HepG2 (cell line): Measurements from ENCODE around the gene PIP4K2C. TPM values are rescaled to one million over a fixed set of nuclear protein-coding genes. Genes with fewer than 3 reads are reported as not detected.

ENCODE experiments used
- CCDC6 ChIP-seq: sonication (generic); formaldehyde crosslinking; IDR thresholded peaks from 2 replicates; pipeline ENCODE4 v1.8.1; 2022; ENCODE audit warnings: mild to moderate bottlenecking, missing genetic modification reagents, moderate library complexity
- DR1 ChIP-seq: sonication (generic); formaldehyde crosslinking; IDR thresholded peaks from 2 replicates; pipeline ENCODE4 v1.8.0; 2021; ENCODE audit warnings: mild to moderate bottlenecking, missing genetic modification reagents, inconsistent platforms
- ETS1 ChIP-seq: sonication (generic); formaldehyde crosslinking; IDR thresholded peaks from 2 replicates; pipeline ENCODE4 v1.4.0; 2020; ENCODE audit warnings: missing genetic modification reagents
- HOXD1 ChIP-seq: sonication (generic); formaldehyde crosslinking; IDR thresholded peaks from 2 replicates; pipeline ENCODE4 v1.5.0; 2020; ENCODE audit warnings: missing genetic modification reagents
- KLF16 ChIP-seq, 2 experiments: sonication (generic) in 1 of 2; formaldehyde crosslinking in 1 of 2; IDR thresholded peaks; 2 replicates each; pipeline versions ENCODE4 v1.6.1 to v1.8.0; 2016 to 2023; ENCODE audit warnings: missing genetic modification reagents in 2 of 2, missing compliant biosample characterization in 1 of 2
- KMT2B ChIP-seq: IDR thresholded peaks from 2 replicates; pipeline ENCODE4 v1.6.1; 2016; ENCODE audit warnings: missing genetic modification reagents, missing compliant biosample characterization
- MAX ChIP-seq: IDR thresholded peaks from 2 replicates; pipeline ENCODE4 v1.6.1; 2012; ENCODE audit warnings: inconsistent platforms
- NR2F1 ChIP-seq, 2 experiments: fragments of 450-650 bp in 1 of 2; formaldehyde crosslinking in 1 of 2; IDR thresholded peaks; 2 replicates each; pipeline versions ENCODE4 v1.5.0 to v1.6.1; 2016 to 2020; ENCODE audit warnings: mild to moderate bottlenecking in 1 of 2, missing compliant biosample characterization in 1 of 2, missing genetic modification reagents in 1 of 2, moderate library complexity in 1 of 2
- REPIN1 ChIP-seq: sonication (generic); formaldehyde crosslinking; IDR thresholded peaks from 2 replicates; pipeline ENCODE4 v1.8.0; 2022; ENCODE audit warnings: missing genetic modification reagents, low read depth, mild to moderate bottlenecking, borderline replicate concordance
- RFX3 ChIP-seq: IDR thresholded peaks from 2 replicates; pipeline ENCODE4 v1.6.1; 2016; ENCODE audit warnings: missing biosample characterization, missing genetic modification reagents
- SOX6 ChIP-seq, 2 experiments: fragments of 450-650 bp in 1 of 2; sonication (generic) in 1 of 2; formaldehyde crosslinking in 1 of 2; IDR thresholded peaks; 2 replicates each; pipeline versions ENCODE4 v1.4.0 to v1.6.1; 2017 to 2020; ENCODE audit warnings: antibody characterized with exemption in 1 of 2, mild to moderate bottlenecking in 1 of 2, missing genetic modification reagents in 1 of 2
- TFDP2 ChIP-seq: sonication (generic); formaldehyde crosslinking; IDR thresholded peaks from 2 replicates; pipeline ENCODE4 v1.4.0; 2020; ENCODE audit warnings: missing genetic modification reagents
- TSC22D2 ChIP-seq: sonication (generic); formaldehyde crosslinking; IDR thresholded peaks from 2 replicates; pipeline ENCODE4 v1.5.1; 2020; ENCODE audit warnings: missing genetic modification reagents, mild to moderate bottlenecking, borderline replicate concordance
- YEATS4 ChIP-seq: sonication (generic); formaldehyde crosslinking; IDR thresholded peaks from 2 replicates; pipeline ENCODE4 v1.4.0; 2020; ENCODE audit warnings: missing genetic modification reagents, borderline replicate concordance
- ZBTB10 ChIP-seq: sonication (generic); formaldehyde crosslinking; IDR thresholded peaks from 2 replicates; pipeline ENCODE4 v1.4.0; 2020; ENCODE audit warnings: missing genetic modification reagents, borderline replicate concordance
- ZBTB26 ChIP-seq: IDR thresholded peaks from 2 replicates; pipeline ENCODE4 v1.6.1; 2016; ENCODE audit warnings: missing compliant biosample characterization, missing genetic modification reagents, borderline replicate concordance
- ZNF12 ChIP-seq: sonication (generic); formaldehyde crosslinking; IDR thresholded peaks from 2 replicates; pipeline ENCODE4 v1.5.0; 2020; ENCODE audit warnings: missing genetic modification reagents
- polyA plus RNA-seq, 8 experiments: library from polyadenylated mRNA; depleted of rRNA in 3 of 8; stranded (reverse) in 7 of 8; unstranded in 1 of 8; fragments of >200 nt; fragmentation: Illumina TruSeq in 4 of 8; extraction: Trizol in 4 of 8; gene quantifications; 2 replicates each; pipeline versions ENCODE4 v1.2.1 to v1.2.3, GENCODE V29; 2011 to 2016; ENCODE audit warnings: low read depth in 4 of 8, missing spikeins in 1 of 8, mixed read lengths in 1 of 8; ENCODE audit not compliant: insufficient read depth in 1 of 8
- total RNA-seq, 5 experiments: library from RNA; depleted of rRNA; stranded (reverse); fragments of >200 nt; fragmentation: Illumina TruSeq; extraction: Trizol; gene quantifications; 2 replicates each; pipeline ENCODE4 v1.2.3, GENCODE V29; 2016; ENCODE audit warnings: low read depth in 1 of 5

Gene PIP4K2C
- total and polyA plus RNA-seq, 2 of the 13 experiments (the other 11 are each of a cell fraction or from before 2014, with no cell fraction given), result 23.3 to 26.4 TPM

- TF ChIP-seq ZBTB10 (CRISPR knock-in tag) (no peak), YEATS4 (CRISPR knock-in tag) (no peak), KLF16 (CRISPR knock-in tag; IDR thresholded peaks at IDR 0.05) (no peak; a peak in 1 of 4 replicates), HOXD1 (CRISPR knock-in tag) (no peak), ETS1 (CRISPR knock-in tag) (no peak), REPIN1 (CRISPR knock-in tag) (peak; percentile 44; the same call in 1 of the 2 replicates), TSC22D2 (no peak), ZNF12 (CRISPR knock-in tag) (no peak), KMT2B (CRISPR knock-in tag) (peak; percentile 56; the same call in 1 of the 2 replicates), NR2F1 (CRISPR knock-in tag; IDR thresholded peaks at IDR 0.05) (no peak), TFDP2 (CRISPR knock-in tag) (peak; percentile 45; the same call in 1 of the 2 replicates), SOX6 (IDR thresholded peaks at IDR 0.05) (no peak), SOX6 (CRISPR knock-in tag; IDR thresholded peaks at IDR 0.05) (peak; percentile 6; the same call in 1 of the 2 replicates), RFX3 (CRISPR knock-in tag) (no peak), CCDC6 (CRISPR knock-in tag) (no peak), DR1 (CRISPR knock-in tag) (no peak), ZBTB26 (CRISPR knock-in tag) (no peak), MAX (no peak)
Observed at GRCh38 chr12:57546438-57547287, 44.3 kb upstream of the PIP4K2C start, which contains the start of gene DCTN2 (continued).
